Osteoblast (primary cell): ENCODE measurements around the gene UBE2D2. TPM values are rescaled to one million over a fixed set of nuclear protein-coding genes. Genes with fewer than 3 reads are reported as not detected.
A peak's percentile ranks its signal among the peaks of the same experiment; 100 is the strongest.

Source experiments
- DNase-seq: peaks from one replicate; pipeline ENCODE4 v3.0.0; 2011; ENCODE audit warnings: low spot score, mixed read lengths; ENCODE audit not compliant: insufficient read length; ENCODE audit errors: missing footprints
- H2AFZ ChIP-seq: 2 replicates; pipeline ENCODE4 v1.6.0; 2011; ENCODE audit warnings: mild to moderate bottlenecking, low read length
- H3K27ac ChIP-seq: 2 replicates; pipeline ENCODE4 v1.5.1; 2011; ENCODE audit warnings: mild to moderate bottlenecking, low read depth, low read length, moderate library complexity
- H3K27me3 ChIP-seq: 2 replicates; pipeline ENCODE4 v1.6.0; 2012; ENCODE audit warnings: mild to moderate bottlenecking, control low read depth, inconsistent platforms, low read length, moderate library complexity; ENCODE audit not compliant: insufficient read depth
- H3K36me3 ChIP-seq: 2 replicates; pipeline ENCODE4 v1.5.1; 2011; ENCODE audit warnings: mild to moderate bottlenecking, low read length, control low read depth, moderate library complexity; ENCODE audit not compliant: insufficient read depth
- H3K4me1 ChIP-seq: 2 replicates; pipeline ENCODE4 v1.5.1; 2011; ENCODE audit warnings: mild to moderate bottlenecking, low read length, control low read depth, moderate library complexity; ENCODE audit not compliant: insufficient read depth
- H3K4me2 ChIP-seq: 2 replicates; pipeline ENCODE4 v1.6.0; 2011; ENCODE audit warnings: mild to moderate bottlenecking, low read length; ENCODE audit not compliant: insufficient read depth
- H3K4me3 ChIP-seq: fragments of 200-600 bp; sonication (generic); 3 replicates; pipeline ENCODE4 v1.5.1; 2012; ENCODE audit warnings: mild to moderate bottlenecking, low read length, inconsistent platforms; ENCODE audit not compliant: insufficient read depth
- H3K79me2 ChIP-seq: 2 replicates; pipeline ENCODE4 v1.6.0; 2012; ENCODE audit warnings: mild to moderate bottlenecking, low read length, control low read depth, inconsistent platforms; ENCODE audit not compliant: insufficient read depth
- H3K9me3 ChIP-seq: 2 replicates; pipeline ENCODE4 v1.5.1; 2011; ENCODE audit warnings: low read depth, low read length, control low read depth
- H4K20me1 ChIP-seq: 2 replicates; pipeline ENCODE4 v1.6.0; 2012; ENCODE audit warnings: mild to moderate bottlenecking, low read length, control low read depth; ENCODE audit not compliant: insufficient read depth
- total RNA-seq: library from RNA; depleted of rRNA; stranded (reverse); fragments of >200 nt; gene quantifications from 2 replicates; pipeline ENCODE4 v1.2.3, GENCODE V29; 2012
- TF ChIP-seq, protein P1 (sequence below): IDR thresholded peaks from 2 replicates; pipeline ENCODE4 v1.5.1; 2011; ENCODE audit warnings: mild to moderate bottlenecking, low read depth, low read length, moderate library complexity; ENCODE audit errors: extremely low read depth

UBE2D2 gene
- total RNA-seq, 1 donor, result 52.8 TPM

DNA sequence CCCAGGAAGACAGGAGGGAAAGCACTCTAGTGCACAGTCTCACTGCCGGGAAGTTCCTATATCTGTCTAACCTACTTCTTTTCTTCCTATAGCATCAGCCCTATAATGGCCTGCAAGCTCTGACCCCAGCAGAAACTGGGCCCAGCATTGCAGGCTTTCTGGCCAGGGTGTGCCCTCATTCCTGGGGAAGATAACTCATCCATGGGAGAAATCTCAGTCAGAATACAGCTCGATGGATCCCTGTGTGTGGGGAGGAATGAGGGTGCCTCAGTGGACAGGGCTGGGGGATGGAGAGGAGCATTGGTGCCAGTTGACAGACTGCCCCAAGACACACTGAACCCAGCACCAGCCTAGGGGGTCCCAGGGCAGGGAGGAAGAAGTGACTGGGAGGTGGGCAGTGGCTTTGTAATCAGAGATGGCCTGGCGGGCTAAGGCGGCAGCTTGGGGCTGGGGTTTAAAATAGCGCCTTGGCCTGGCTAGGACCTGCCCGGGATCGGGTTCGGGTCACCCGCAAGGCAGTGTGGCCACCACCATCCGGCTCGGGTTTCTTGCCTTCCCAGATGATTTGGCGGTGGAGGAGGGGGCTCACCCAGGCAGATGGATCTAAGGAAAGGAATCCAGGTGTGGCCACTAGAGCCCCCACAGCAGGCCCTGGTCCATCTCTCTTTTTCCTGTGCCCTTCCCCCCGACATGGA lies 79.4 kb downstream of the UBE2D2 start:
- DNase-seq, result peak; percentile 92

DNA sequence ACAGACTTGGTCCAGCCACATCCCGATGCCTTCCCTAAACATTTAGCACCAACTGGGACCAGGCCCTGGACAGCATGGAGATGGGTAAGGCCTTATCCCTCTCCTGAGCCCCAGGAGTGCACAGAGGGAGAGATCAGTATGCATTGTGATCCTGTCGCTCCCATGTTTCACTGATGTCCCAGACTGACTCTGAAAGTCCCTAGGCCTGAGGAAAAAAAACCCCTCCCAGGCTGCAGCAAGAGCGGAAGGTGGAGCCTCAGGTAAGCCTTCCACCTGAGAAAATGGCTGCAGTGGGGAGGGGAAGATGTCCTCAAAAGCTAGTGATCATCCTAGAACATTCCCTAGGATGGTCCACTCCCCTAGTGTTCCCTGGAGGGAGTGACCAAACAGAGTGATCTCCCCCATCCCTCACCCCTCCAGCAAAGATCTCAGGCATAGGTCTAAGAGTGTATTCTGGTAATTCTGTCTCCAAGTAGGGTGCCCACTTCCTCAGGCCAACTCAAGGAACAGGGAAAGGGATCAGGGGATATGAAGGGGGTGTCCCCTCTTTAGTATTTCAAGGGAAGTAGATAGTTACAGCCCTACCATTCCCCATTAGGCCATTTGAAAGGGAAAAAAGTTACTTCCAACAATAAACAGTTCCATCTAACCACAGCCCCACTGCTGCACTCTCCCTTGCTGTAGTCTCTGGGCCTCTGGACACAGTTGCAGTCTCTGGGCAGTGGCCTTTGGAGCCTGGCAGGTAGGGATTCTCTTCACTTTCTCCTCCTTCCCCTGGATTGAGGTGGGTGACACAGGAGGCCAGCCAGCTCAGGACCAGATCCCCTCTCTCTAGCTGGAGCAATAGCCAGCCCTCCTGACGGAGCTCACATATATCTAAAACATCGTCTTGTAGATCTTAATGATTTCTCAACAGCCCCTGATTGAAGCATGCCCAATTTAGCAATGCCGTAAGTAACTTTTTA lies 80.3 kb downstream of the UBE2D2 start:
- H3K36me3 ChIP-seq, result no peaks in the 10 kb centered on the region
- H3K9me3 ChIP-seq, result no peaks in the 10 kb centered on the region
- H2AFZ ChIP-seq, result no peak overlapping the region
- peak; percentile 91 for DNase-seq
- TF ChIP-seq, protein P1, sequence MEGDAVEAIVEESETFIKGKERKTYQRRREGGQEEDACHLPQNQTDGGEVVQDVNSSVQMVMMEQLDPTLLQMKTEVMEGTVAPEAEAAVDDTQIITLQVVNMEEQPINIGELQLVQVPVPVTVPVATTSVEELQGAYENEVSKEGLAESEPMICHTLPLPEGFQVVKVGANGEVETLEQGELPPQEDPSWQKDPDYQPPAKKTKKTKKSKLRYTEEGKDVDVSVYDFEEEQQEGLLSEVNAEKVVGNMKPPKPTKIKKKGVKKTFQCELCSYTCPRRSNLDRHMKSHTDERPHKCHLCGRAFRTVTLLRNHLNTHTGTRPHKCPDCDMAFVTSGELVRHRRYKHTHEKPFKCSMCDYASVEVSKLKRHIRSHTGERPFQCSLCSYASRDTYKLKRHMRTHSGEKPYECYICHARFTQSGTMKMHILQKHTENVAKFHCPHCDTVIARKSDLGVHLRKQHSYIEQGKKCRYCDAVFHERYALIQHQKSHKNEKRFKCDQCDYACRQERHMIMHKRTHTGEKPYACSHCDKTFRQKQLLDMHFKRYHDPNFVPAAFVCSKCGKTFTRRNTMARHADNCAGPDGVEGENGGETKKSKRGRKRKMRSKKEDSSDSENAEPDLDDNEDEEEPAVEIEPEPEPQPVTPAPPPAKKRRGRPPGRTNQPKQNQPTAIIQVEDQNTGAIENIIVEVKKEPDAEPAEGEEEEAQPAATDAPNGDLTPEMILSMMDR, result no peak
- peaks cover 4% of the 10 kb centered on the region for H3K79me2 ChIP-seq
- no peaks in the 10 kb centered on the region for H3K27me3 ChIP-seq
- H3K4me3 ChIP-seq, result no peak overlapping the region
- H3K4me1 ChIP-seq, result peaks cover 40% of the 10 kb centered on the region
- H4K20me1 ChIP-seq, result no peaks in the 10 kb centered on the region
- no peak overlapping the region for H3K27ac ChIP-seq
- no peak overlapping the region for H3K4me2 ChIP-seq

More for the DNA sequence above, 79.4 kb downstream of the UBE2D2 start:
- no peak overlapping the region for H3K4me2 ChIP-seq
- peaks cover 48% of the 10 kb centered on the region for H3K4me1 ChIP-seq
- H3K4me3 ChIP-seq, result no peak overlapping the region
- no peaks in the 10 kb centered on the region for H3K9me3 ChIP-seq
- H3K79me2 ChIP-seq, result peaks cover 4% of the 10 kb centered on the region
- no peaks in the 10 kb centered on the region for H3K36me3 ChIP-seq
- no peak overlapping the region for H3K27ac ChIP-seq
- H3K27me3 ChIP-seq, result no peaks in the 10 kb centered on the region
- TF ChIP-seq, protein P1, result no peak
- H4K20me1 ChIP-seq, result no peaks in the 10 kb centered on the region
- H2AFZ ChIP-seq, result no peak overlapping the region

DNA sequence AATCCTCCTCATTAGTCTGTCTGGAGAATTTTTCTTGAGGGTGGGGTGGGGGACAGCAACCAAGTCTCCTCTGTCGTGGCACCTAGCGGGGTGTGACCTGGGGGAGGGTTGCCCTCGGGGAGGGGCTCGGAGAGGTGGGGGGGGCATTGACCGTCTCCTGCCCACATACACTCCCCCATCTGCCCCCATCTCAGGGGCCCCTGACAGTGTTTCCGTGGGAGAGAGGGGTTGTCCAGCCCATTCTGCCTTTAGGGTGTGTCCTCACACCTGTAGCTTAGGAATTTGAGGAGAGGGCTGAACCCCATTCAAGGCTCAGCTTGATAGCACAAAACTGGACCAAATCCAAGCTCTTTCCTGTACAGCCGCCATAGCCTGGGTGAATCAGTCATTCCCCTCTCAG lies 81.1 kb downstream of the UBE2D2 start:
- Histone ChIP-seq H4K20me1 (no peaks in the 10 kb centered on the region), H3K27ac (no peak overlapping the region), H3K9me3 (no peaks in the 10 kb centered on the region), H3K4me3 (no peak overlapping the region), H3K4me1 (peaks cover 33% of the 10 kb centered on the region), H3K4me2 (no peak overlapping the region), H3K79me2 (peaks cover 1% of the 10 kb centered on the region), H3K36me3 (no peaks in the 10 kb centered on the region), H2AFZ (no peak overlapping the region), H3K27me3 (no peaks in the 10 kb centered on the region)
- TF ChIP-seq, protein P1, result no peak
- DNase-seq, result no peak
